Esophagus muscularis mucosa (tissue), 4 donors: Measurements from ENCODE around the gene RACGAP1.

Source experiments
- CTCF ChIP-seq, 3 experiments: fragments of 200-600 bp in 2 of 3; fragments of 450-650 bp in 1 of 3; sonication (generic) in 2 of 3; IDR thresholded peaks; one replicate each; pipeline ENCODE4 v1.5.1; 2017 to 2019; ENCODE audit warnings: antibody characterized with exemption in 3 of 3, mild to moderate bottlenecking in 2 of 3, moderate library complexity in 1 of 3
- EP300 ChIP-seq: sonication (generic); formaldehyde crosslinking; IDR thresholded peaks from one replicate; pipeline ENCODE4 v1.6.1; 2017; ENCODE audit warnings: antibody characterized with exemption
- POLR2A ChIP-seq: fragments of 450-650 bp; IDR thresholded peaks from one replicate; pipeline ENCODE4 v1.6.1; 2017; ENCODE audit warnings: antibody characterized with exemption, moderate library complexity, mild to moderate bottlenecking, low read depth

GRCh38 chr12:49941556-49942511 lies 83.5 kb downstream of the RACGAP1 start:
- TF ChIP-seq CTCF (IDR thresholded peaks at IDR 0.05) (no peak), POLR2A (no peak), EP300 (no peak)
